K562 (cell line): Measurements from ENCODE around the gene ACOX1. TPM values are rescaled to one million over a fixed set of nuclear protein-coding genes. Genes with fewer than 3 reads are reported as not detected.

Source experiments
- ATAC-seq: fragments of 200-7000 bp; cut with Tn5 transposase; 3 replicates; pipeline ENCODE4 v1.9.1; 2020; ENCODE audit warnings: moderate library complexity
- BruUV-seq: library from RNA; stranded (reverse); fragments of 400-500 nt; replicated peaks from 2 replicates; lab custom pipeline; 2021; lab: Mats Ljungman, UMichigan
- CTCF ChIA-PET: fragments of 300-600 bp; formaldehyde crosslinking; extraction: SDS; loops from one replicate; lab custom pipeline; 2021; ENCODE audit warnings: low intra/inter-chr PET ratio; lab: Yijun Ruan, JAX
- POLR2A ChIA-PET: fragments of 300-600, 350-650 bp; sonication (Branson Sonifier 250); formaldehyde crosslinking; extraction: SDS; loops from one replicate; lab custom pipeline; 2021; ENCODE audit warnings: antibody characterized with exemption, inconsistent platforms; lab: Yijun Ruan, JAX
- DNase-seq, 4 experiments: peaks; one replicate each; pipeline versions ENCODE4 v3.0.0 to v3.0.0-alpha.2; 2011 to 2018; ENCODE audit warnings: low spot score in 3 of 4, mixed read lengths in 3 of 4; ENCODE audit errors: extremely low read depth in 1 of 4
- FAIRE-seq: peaks from 2 replicates; lab custom pipeline; 2011; peaks lifted over from hg19 to GRCh38; lab: Jason Lieb, UNC
- H2AFZ ChIP-seq: 2 replicates; pipeline ENCODE4 v1.6.0; 2011; ENCODE audit warnings: low read depth, low read length, control low read depth, inconsistent platforms
- H3K27ac ChIP-seq: fragments of 200-600 bp; 3 replicates; pipeline ENCODE4 v1.8.0; 2011; ENCODE audit warnings: low read depth, mild to moderate bottlenecking, control low read depth, inconsistent platforms, low read length, moderate library complexity, mixed read lengths; ENCODE audit errors: extremely low read depth
- H3K27me3 ChIP-seq, 2 experiments: fragments of 300-600 bp in 1 of 2; 2 replicates in 1 of 2; 3 replicates in 1 of 2; pipeline versions ENCODE4 v1.6.0 to v1.8.0; 2011; ENCODE audit warnings: inconsistent platforms in 2 of 2, low read length in 2 of 2, mild to moderate bottlenecking in 1 of 2, mixed read lengths in 1 of 2, moderate library complexity in 1 of 2; ENCODE audit not compliant: control insufficient read depth in 2 of 2, insufficient read depth in 2 of 2
- H3K36me3 ChIP-seq: fragments of 300-600 bp; 3 replicates; pipeline ENCODE4 v1.8.0; 2011; ENCODE audit warnings: mild to moderate bottlenecking, low read length, inconsistent platforms; ENCODE audit not compliant: control insufficient read depth, insufficient read depth
- H3K4me1 ChIP-seq, 2 experiments: fragments of 200-600 bp in 1 of 2; replicated peaks in 1 of 2; 2 replicates in 1 of 2; 3 replicates in 1 of 2; pipeline versions ENCODE4 v1.5.1 to v1.8.0; 2011; ENCODE audit warnings: inconsistent platforms in 2 of 2, low read length in 2 of 2, mild to moderate bottlenecking in 1 of 2, mixed read lengths in 1 of 2, moderate library complexity in 1 of 2; ENCODE audit not compliant: control insufficient read depth in 2 of 2, insufficient read depth in 2 of 2
- H3K4me2 ChIP-seq: 2 replicates; pipeline ENCODE4 v1.6.1; 2011; ENCODE audit warnings: low read length, control low read depth, inconsistent platforms, mixed read lengths; ENCODE audit not compliant: insufficient read depth
- H3K4me3 ChIP-seq: fragments of 200-600 bp; sonication (generic), shearing (Covaris generic); 2 replicates; pipeline ENCODE4 v1.5.1; 2016; ENCODE audit warnings: control low read depth, inconsistent platforms
- H3K79me2 ChIP-seq: fragments of 200-600 bp; 3 replicates; pipeline ENCODE4 v1.8.0; 2011; ENCODE audit warnings: low read length, inconsistent platforms; ENCODE audit not compliant: control insufficient read depth, insufficient read depth
- H3K9ac ChIP-seq, 2 experiments: 2 replicates each; pipeline versions ENCODE4 v1.6.0 to v1.6.1; 2011; ENCODE audit warnings: low read depth in 2 of 2, low read length in 2 of 2, control low read depth in 1 of 2, inconsistent platforms in 1 of 2, mild to moderate bottlenecking in 1 of 2, mixed read lengths in 1 of 2; ENCODE audit not compliant: insufficient read depth in 1 of 2
- H3K9me1 ChIP-seq: one replicate; pipeline ENCODE4 v1.6.0; 2011; ENCODE audit warnings: inconsistent platforms, mild to moderate bottlenecking, low read length, moderate library complexity; ENCODE audit not compliant: control insufficient read depth, insufficient read depth
- H3K9me3 ChIP-seq: replicated peaks from 2 replicates; pipeline ENCODE4 v1.5.1; 2011; ENCODE audit warnings: low read depth, low read length, inconsistent platforms; ENCODE audit not compliant: control insufficient read depth, insufficient read depth
- H4K20me1 ChIP-seq: replicated peaks from 2 replicates; pipeline ENCODE4 v1.6.1; 2011; ENCODE audit warnings: low read length, inconsistent platforms, mixed read lengths; ENCODE audit not compliant: control insufficient read depth, insufficient read depth
- BRD9 ChIP-seq: fragments of 450-650 bp; IDR thresholded peaks from 2 replicates; pipeline ENCODE4 v1.6.1; 2018; ENCODE audit warnings: low read depth; ENCODE audit not compliant: partially characterized antibody
- CBFA2T2 ChIP-seq: fragments of 450-650 bp; conservative IDR thresholded peaks from 2 replicates; pipeline ENCODE4 v1.6.1; 2017; ENCODE audit warnings: mild to moderate bottlenecking
- E2F1 ChIP-seq: sonication (generic); formaldehyde crosslinking; IDR thresholded peaks from 2 replicates; pipeline ENCODE4 v1.8.1; 2023; ENCODE audit warnings: mild to moderate bottlenecking, missing genetic modification reagents, moderate library complexity
- EP400 ChIP-seq: fragments of 450-650 bp; IDR thresholded peaks from 2 replicates; pipeline ENCODE4 v1.6.1; 2017; ENCODE audit warnings: antibody characterized with exemption, mild to moderate bottlenecking, moderate library complexity
- JUNB ChIP-seq: fragments of 450-650 bp; formaldehyde crosslinking; conservative IDR thresholded peaks from 2 replicates; pipeline ENCODE4 v1.4.0; 2020; ENCODE audit warnings: mild to moderate bottlenecking
- PHF21A ChIP-seq: fragments of 450-650 bp; IDR thresholded peaks from 2 replicates; pipeline ENCODE4 v1.6.1; 2017; ENCODE audit warnings: low read depth, borderline replicate concordance
- PPARD ChIP-seq: fragments of 250-450 bp; sonication (Bioruptor Pico); IDR thresholded peaks from 2 replicates; pipeline ENCODE4 v1.8.0; 2022; ENCODE audit warnings: inconsistent platforms, mild to moderate bottlenecking, moderate library complexity
- RBFOX2 ChIP-seq: fragments of 200-400 bp; formaldehyde crosslinking; IDR thresholded peaks from 2 replicates; pipeline ENCODE4 v1.6.1; 2017; ENCODE audit warnings: low read depth, mild to moderate bottlenecking, low read length, moderate library complexity
- THAP12 ChIP-seq: fragments of 250-450 bp; sonication (Bioruptor Pico); IDR thresholded peaks from 2 replicates; pipeline ENCODE4 v1.9.0; 2021; ENCODE audit warnings: mild to moderate bottlenecking, inconsistent platforms
- ZNF445 ChIP-seq: fragments of 250-450 bp; sonication (Bioruptor Pico); IDR thresholded peaks from 2 replicates; pipeline ENCODE4 v1.4.0; 2020; ENCODE audit warnings: low read depth, mild to moderate bottlenecking, moderate library complexity
- WGBS: fragments of 100-300 bp; shearing (Covaris generic); methylation state at CpG from one replicate; pipeline ENCODE4 v1.1.6; 2016; ENCODE audit warnings: low coverage, mixed read lengths; ENCODE audit not compliant: insufficient coverage; ENCODE audit errors: missing lambda C conversion rate; 5-methylcytosine and 5-hydroxymethylcytosine counted together
- in situ Hi-C: fragments of 300-500 bp; cut with MboI; formaldehyde crosslinking; loops from 4 replicates; pipeline ENCODE4 v1.15.0; 2018; ENCODE audit warnings: inconsistent platforms, mixed read lengths
- intact Hi-C: fragments of 100-400 bp; cut with micrococcal nuclease; formaldehyde crosslinking; loops from 2 replicates; pipeline ENCODE4 v1.14.2; 2022
- polyA plus RNA-seq, 8 experiments: library from polyadenylated mRNA; depleted of rRNA in 4 of 8; stranded (reverse) in 5 of 8; unstranded in 3 of 8; fragments of >200 nt; fragmentation: Nextera tagmentation in 2 of 8; fragmentation: Illumina TruSeq in 1 of 8; extraction: Ambion mirVana in 2 of 8; extraction: Trizol in 1 of 8; gene quantifications; 2 replicates each; pipeline versions ENCODE4 v1.2.1 to v1.2.3, GENCODE V29; 2011 to 2014; ENCODE audit warnings: inconsistent platforms in 1 of 8, missing spikeins in 1 of 8
- total RNA-seq, 7 experiments: library from RNA; depleted of rRNA in 6 of 7; stranded (reverse); fragments of >200 nt in 6 of 7; fragmentation: Illumina TruSeq in 2 of 7; extraction: Trizol in 2 of 7; gene quantifications; 2 replicates each; pipeline versions ENCODE4 v1.2.1 to v1.2.3, GENCODE V29; 2011 to 2021; ENCODE audit warnings: low replicate concordance in 1 of 7
- TF ChIP-seq, protein P1 (sequence below): conservative IDR thresholded peaks from 2 replicates; pipeline ENCODE4 v1.6.1; 2011; ENCODE audit warnings: low read depth, mild to moderate bottlenecking, low read length; ENCODE audit not compliant: control insufficient read depth

Gene ACOX1
- total and polyA plus RNA-seq, 9 of the 15 experiments (the other 6 are each of a cell fraction or from before 2014, with no cell fraction given) = 7.8 to 24.1 (median 14.5) TPM

DNA sequence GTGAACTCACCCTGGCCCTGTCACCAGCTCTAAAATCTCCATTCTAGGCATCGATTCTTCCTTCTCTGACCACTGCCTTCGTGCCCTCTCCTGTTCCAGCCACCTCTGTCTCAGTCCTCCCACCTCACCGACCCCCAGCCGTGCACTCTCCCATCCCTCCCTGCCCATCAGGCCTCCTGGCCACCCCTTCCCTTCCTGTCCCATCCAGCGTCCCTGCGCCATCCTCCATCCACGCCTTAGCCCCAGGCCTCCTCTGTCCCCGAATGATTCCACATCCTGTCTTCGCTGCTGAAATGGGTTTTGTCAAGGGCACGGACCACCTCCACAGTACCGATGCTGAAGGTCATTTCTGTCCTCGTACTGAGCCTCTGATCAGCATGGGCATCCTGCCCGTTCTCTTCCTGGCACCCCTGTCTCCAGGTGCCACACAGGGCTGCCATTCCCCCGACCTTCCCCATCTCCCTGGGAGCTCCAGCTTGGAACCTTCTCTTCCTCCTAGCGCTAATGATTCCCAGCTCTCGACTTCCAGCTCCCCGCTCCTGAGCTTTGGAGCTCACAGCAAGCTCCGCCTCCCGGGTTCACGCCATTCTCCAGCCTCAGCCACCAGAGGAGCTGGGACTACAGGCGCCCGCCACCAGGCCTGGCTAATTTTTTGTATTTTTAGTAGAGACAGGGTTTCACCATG is 84.8 kb downstream of the ACOX1 start:
- CTCF ChIA-PET = no interaction called here
- Histone ChIP-seq H3K9me1 (peaks cover 4% of the 10 kb centered on the region), H3K4me2 (no peak overlapping the region), H3K27ac (no peak overlapping the region), H2AFZ (no peak overlapping the region), H4K20me1 (no peaks in the 10 kb centered on the region), H3K9ac (peak overlapping the region in 1 of 2 experiments; percentile 100; a peak in 2 of 4 replicates), H3K4me3 (no peak overlapping the region), H3K27me3 (no peaks in the 10 kb centered on the region), H3K9me3 (no peaks in the 10 kb centered on the region), H3K4me1 (peaks cover 13 to 80% of the 10 kb centered on the region in 2 experiments; a peak in 4 of 5 replicates), H3K36me3 (peaks cover 55% of the 10 kb centered on the region; the same call in 1 of the 3 replicates), H3K79me2 (peaks cover 31% of the 10 kb centered on the region)
- no TSS peak for BruUV-seq
- intact Hi-C loops = no loop called here
- no peak for FAIRE-seq
- POLR2A ChIA-PET = interaction anchor here (0.6 to 15.9 kb wide), 12 partner anchors 8 to 545 kb away, joined by 3 to 169 read pairs (median 4); partner anchors contain the start of genes MRPL38, TRIM47 and WBP2
- DNase-seq = no peak
- in situ Hi-C loops = no loop called here
- ATAC-seq = no peak
- 87% methylated on average over 19 of the region's 22 CpGs for WGBS
- TF ChIP-seq BRD9 (no peak), PPARD (no peak), JUNB (CRISPR knock-in tag) (no peak), RBFOX2 (peak; percentile 49; the same call in 1 of the 2 replicates), EP400 (no peak), PHF21A (no peak), THAP12 (no peak), ZNF445 (no peak), E2F1 (CRISPR knock-in tag) (no peak), CBFA2T2 (no peak)
- TF ChIP-seq, protein P1, sequence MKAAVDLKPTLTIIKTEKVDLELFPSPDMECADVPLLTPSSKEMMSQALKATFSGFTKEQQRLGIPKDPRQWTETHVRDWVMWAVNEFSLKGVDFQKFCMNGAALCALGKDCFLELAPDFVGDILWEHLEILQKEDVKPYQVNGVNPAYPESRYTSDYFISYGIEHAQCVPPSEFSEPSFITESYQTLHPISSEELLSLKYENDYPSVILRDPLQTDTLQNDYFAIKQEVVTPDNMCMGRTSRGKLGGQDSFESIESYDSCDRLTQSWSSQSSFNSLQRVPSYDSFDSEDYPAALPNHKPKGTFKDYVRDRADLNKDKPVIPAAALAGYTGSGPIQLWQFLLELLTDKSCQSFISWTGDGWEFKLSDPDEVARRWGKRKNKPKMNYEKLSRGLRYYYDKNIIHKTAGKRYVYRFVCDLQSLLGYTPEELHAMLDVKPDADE = no peak
